GM23338 (cell line): ENCODE results near the gene KCNT2. TPM values are rescaled to one million over a fixed set of nuclear protein-coding genes. Genes with fewer than 3 reads are reported as not detected.
A peak's percentile ranks its signal among the peaks of the same experiment; 100 is the strongest.

ENCODE experiments used
- ATAC-seq: fragments of 200-7000 bp; cut with Tn5 transposase; 3 replicates; pipeline ENCODE4 v1.9.1; 2020
- DNase-seq: peaks from one replicate; pipeline ENCODE4 v3.0.0-alpha.2; 2015; ENCODE audit warnings: low spot score
- H2AFZ ChIP-seq: fragments of 200-600 bp; sonication (generic); 2 replicates; pipeline ENCODE4 v1.8.0; 2016; ENCODE audit warnings: antibody characterized with exemption, mild to moderate bottlenecking, moderate library complexity
- H3F3A ChIP-seq: fragments of 200-600 bp; sonication (generic); replicated peaks from 2 replicates; pipeline ENCODE4 v1.8.0; 2017; ENCODE audit warnings: antibody characterized with exemption, mixed run types, low read depth
- H3K27ac ChIP-seq: fragments of 200-600 bp; sonication (generic); 2 replicates; pipeline ENCODE4 v1.6.1; 2016; ENCODE audit warnings: low read depth
- H3K27me3 ChIP-seq: fragments of 200-600 bp; sonication (generic); 2 replicates; pipeline ENCODE4 v1.8.0; 2016; ENCODE audit warnings: mild to moderate bottlenecking, mixed run types, moderate library complexity; ENCODE audit not compliant: insufficient read depth
- H3K36me3 ChIP-seq: fragments of 200-600 bp; sonication (generic); 2 replicates; pipeline ENCODE4 v1.8.0; 2016; ENCODE audit warnings: mild to moderate bottlenecking; ENCODE audit not compliant: insufficient read depth
- H3K4me1 ChIP-seq: fragments of 200-600 bp; sonication (generic); 2 replicates; pipeline ENCODE4 v1.8.0; 2016; ENCODE audit warnings: mild to moderate bottlenecking, moderate library complexity; ENCODE audit not compliant: insufficient read depth
- H3K4me2 ChIP-seq: fragments of 200-600 bp; sonication (generic); 2 replicates; pipeline ENCODE4 v1.7.1; 2017; ENCODE audit warnings: mixed run types
- H3K4me3 ChIP-seq: fragments of 200-600 bp; sonication (generic); 2 replicates; pipeline ENCODE4 v1.6.1; 2016; ENCODE audit warnings: mixed run types
- H3K79me2 ChIP-seq: fragments of 200-600 bp; sonication (generic); replicated peaks from 2 replicates; pipeline ENCODE4 v1.8.0; 2017; ENCODE audit warnings: mild to moderate bottlenecking; ENCODE audit not compliant: insufficient read depth
- H3K9me2 ChIP-seq: fragments of 200-600 bp; sonication (generic); 2 replicates; pipeline ENCODE4 v1.8.0; 2017; ENCODE audit not compliant: insufficient read depth
- H4K20me1 ChIP-seq: fragments of 200-600 bp; sonication (generic); replicated peaks from 2 replicates; pipeline ENCODE4 v1.8.0; 2017; ENCODE audit warnings: mild to moderate bottlenecking; ENCODE audit not compliant: insufficient read depth
- H3K27ac Mint-ChIP-seq: 2 replicates; pipeline ENCODE4 v1.8.0; 2020; ENCODE audit warnings: inconsistent platforms, mild to moderate bottlenecking, moderate library complexity, mixed read lengths
- H3K27me3 Mint-ChIP-seq: 3 replicates; pipeline ENCODE4 v1.8.0; 2022; ENCODE audit warnings: low read depth, mild to moderate bottlenecking, moderate library complexity, mixed read lengths, inconsistent platforms; ENCODE audit not compliant: insufficient read depth, poor library complexity
- H3K36me3 Mint-ChIP-seq: 3 replicates; pipeline ENCODE4 v1.8.0; 2021; ENCODE audit warnings: low read depth, mild to moderate bottlenecking, inconsistent platforms, moderate library complexity, mixed read lengths
- H3K4me1 Mint-ChIP-seq: 3 replicates; pipeline ENCODE4 v1.8.0; 2020; ENCODE audit warnings: mild to moderate bottlenecking, inconsistent platforms, mixed read lengths
- H3K4me3 Mint-ChIP-seq: 3 replicates; pipeline ENCODE4 v1.8.0; 2021; ENCODE audit warnings: moderate library complexity, mild to moderate bottlenecking, inconsistent platforms, mixed read lengths
- H3K9me3 Mint-ChIP-seq: 3 replicates; pipeline ENCODE4 v1.8.0; 2020; ENCODE audit warnings: moderate library complexity, mild to moderate bottlenecking, inconsistent platforms, mixed read lengths
- CREB1 ChIP-seq: fragments of 250-450 bp; sonication (Bioruptor Pico); IDR thresholded peaks from 2 replicates; pipeline ENCODE4 v1.5.0; 2020; ENCODE audit warnings: low read depth, mild to moderate bottlenecking, moderate library complexity
- CTCF ChIP-seq, 2 experiments: fragments of 200-600 bp in 1 of 2; sonication (generic) in 1 of 2; conservative IDR thresholded peaks; 2 replicates each; pipeline versions ENCODE4 v1.5.1 to v1.6.1; 2016 to 2017; ENCODE audit warnings: antibody characterized with exemption in 2 of 2, low read depth in 2 of 2, mild to moderate bottlenecking in 2 of 2, moderate library complexity in 1 of 2
- ETS1 ChIP-seq: IDR thresholded peaks from 2 replicates; pipeline ENCODE4 v1.6.1; 2016; ENCODE audit warnings: antibody characterized with exemption
- EZH2 ChIP-seq: fragments of 200-600 bp; sonication (generic); IDR thresholded peaks from one replicate; pipeline ENCODE4 v1.8.0; 2017; ENCODE audit warnings: antibody characterized with exemption, mild to moderate bottlenecking, low read depth; ENCODE audit not compliant: unreplicated experiment
- NANOG ChIP-seq: IDR thresholded peaks from 2 replicates; pipeline ENCODE4 v1.6.1; 2016; ENCODE audit warnings: antibody characterized with exemption, borderline replicate concordance
- POLR2AphosphoS5 ChIP-seq: IDR thresholded peaks from 2 replicates; pipeline ENCODE4 v1.6.1; 2016; ENCODE audit warnings: antibody characterized with exemption, low read depth
- STAT1 ChIP-seq: IDR thresholded peaks from one replicate; pipeline ENCODE4 v1.6.1; 2016; ENCODE audit warnings: antibody characterized with exemption; ENCODE audit not compliant: unreplicated experiment
- ZNF114 ChIP-seq: fragments of 250-450 bp; sonication (Bioruptor Pico); IDR thresholded peaks from 2 replicates; pipeline ENCODE4 v1.5.0; 2020; ENCODE audit warnings: mild to moderate bottlenecking, moderate library complexity
- ZNF331 ChIP-seq: fragments of 250-450 bp; sonication (Bioruptor Pico); IDR thresholded peaks from 2 replicates; pipeline ENCODE4 v1.5.0; 2020; ENCODE audit warnings: low read depth, mild to moderate bottlenecking, moderate library complexity
- ZNF462 ChIP-seq: fragments of 250-450 bp; sonication (Bioruptor Pico); IDR thresholded peaks from 2 replicates; pipeline ENCODE4 v1.5.0; 2020; ENCODE audit warnings: mild to moderate bottlenecking, moderate library complexity
- polyA plus RNA-seq: library from polyadenylated mRNA; unstranded; fragments of >200 nt; fragmentation: Nextera tagmentation; extraction: Ambion mirVana; gene quantifications from 2 replicates; pipeline ENCODE4 v1.2.1, GENCODE V29; 2016
- total RNA-seq: library from RNA; depleted of rRNA; stranded (reverse); fragments of >200 nt; shearing (Covaris generic); gene quantifications from 2 replicates; pipeline ENCODE4 v1.2.3, GENCODE V29; 2014

KCNT2 gene
- total and polyA plus RNA-seq, 2 experiments from 2014 or later: 5.4 to 13.4 TPM

- peaks cover 1% of the 10 kb centered on the region; the same call in 1 of the 2 replicates for H3K36me3 ChIP-seq
- H3K4me1 ChIP-seq: peaks cover 37% of the 10 kb centered on the region
- peaks cover 21% of the 10 kb centered on the region; the same call in 1 of the 2 replicates for H4K20me1 ChIP-seq
- peak overlapping the region; percentile 56; the same call in 1 of the 2 replicates for H3K4me2 ChIP-seq
- H3K4me1 Mint-ChIP-seq: peaks cover 37% of the 10 kb centered on the region
- no peak overlapping the region for H3K4me3 Mint-ChIP-seq
- peaks cover 28% of the 10 kb centered on the region for H3K36me3 Mint-ChIP-seq
- no peaks in the 10 kb centered on the region for H3K9me2 ChIP-seq
- H3K4me3 ChIP-seq: no peak overlapping the region
- H3K27ac Mint-ChIP-seq: no peak overlapping the region
- peaks cover 67% of the 10 kb centered on the region for H3K79me2 ChIP-seq
- no peak overlapping the region for H3K27ac ChIP-seq
- TF ChIP-seq EZH2 (no peak), ZNF114 (CRISPR knock-in tag) (no peak), ZNF331 (no peak), ETS1 (no peak), NANOG (no peak), POLR2AphosphoS5 (no peak), CTCF (conservative IDR thresholded peaks at IDR 0.05; ENCODE audit: low read depth in 2 of 2) (no peak), STAT1 (no peak), CREB1 (CRISPR knock-in tag) (no peak), ZNF462 (CRISPR knock-in tag) (no peak)
- H2AFZ ChIP-seq: no peak overlapping the region
- H3K27me3 ChIP-seq: no peaks in the 10 kb centered on the region
- peaks cover 13% of the 10 kb centered on the region for H3K9me3 Mint-ChIP-seq
- H3K27me3 Mint-ChIP-seq: no peaks in the 10 kb centered on the region
- ATAC-seq: no peak
- no peak for DNase-seq
- H3F3A ChIP-seq: no peaks in the 10 kb centered on the region
Measured at GRCh38 chr1:196559314-196559713, 48.9 kb downstream of the KCNT2 start.
